Thyroid gland (tissue), 4 donors: ENCODE data around the gene TXNL1. TPM values are rescaled to one million over a fixed set of nuclear protein-coding genes. Genes with fewer than 3 reads are reported as not detected.
"Not testable (repeated sequence)": the region's sequence is repeated elsewhere in the genome, so short reads cannot be mapped to it uniquely, and the experiment has no call there.

ENCODE experiments used
- DNase-seq, 2 donors: peaks; one replicate each; pipeline ENCODE4 v3.0.0-alpha.2; 2019
- H3K27ac ChIP-seq, 3 donors: fragments of 200-600 bp; sonication (generic); 1 replicate in 2 of 3; 2 replicates in 1 of 3; pipeline ENCODE4 v1.5.1; 2016 to 2019; ENCODE audit warnings: mild to moderate bottlenecking in 1 of 3, moderate library complexity in 1 of 3
- H3K27me3 ChIP-seq: fragments of 200-600 bp; sonication (generic); one replicate; pipeline ENCODE4 v1.5.1; 2019
- H3K36me3 ChIP-seq, 2 donors: fragments of 200-600 bp; sonication (generic); one replicate each; pipeline ENCODE4 v1.5.1; 2016 to 2019
- H3K4me1 ChIP-seq, 2 donors: fragments of 200-600 bp; sonication (generic); one replicate each; pipeline ENCODE4 v1.5.1; 2017 to 2019
- H3K4me3 ChIP-seq, 3 donors: fragments of 200-600 bp; sonication (generic); replicated peaks in 1 of 3; 1 replicate in 2 of 3; 2 replicates in 1 of 3; pipeline ENCODE4 v1.5.1; 2016; ENCODE audit warnings: mild to moderate bottlenecking in 1 of 3
- H3K9me3 ChIP-seq: fragments of 200-600 bp; sonication (generic); one replicate; pipeline ENCODE4 v1.5.1; 2017
- POLR2A ChIP-seq, 2 donors: fragments of 450-650 bp; IDR thresholded peaks; one replicate each; pipeline ENCODE4 v1.6.1; 2017; ENCODE audit warnings: antibody characterized with exemption in 2 of 2, mild to moderate bottlenecking in 2 of 2, moderate library complexity in 1 of 2
- WGBS, 2 donors: methylation state at CpG; one replicate each; pipeline ENCODE4 v1.1.5; 2017; 5-methylcytosine and 5-hydroxymethylcytosine counted together
- intact Hi-C: fragments of 100-400 bp; cut with DNase I; formaldehyde crosslinking; loops from one replicate; pipeline ENCODE4 v1.15.1; 2023
- total RNA-seq, 4 donors: library from RNA; depleted of rRNA; stranded (reverse); fragments of >200 nt; gene quantifications; one replicate each; pipeline ENCODE4 v1.2.3, GENCODE V29; 2016
- TF ChIP-seq, protein P1 (sequence below), 6 experiments: fragments of 200-600 bp in 3 of 6; fragments of 450-650 bp in 3 of 6; sonication (generic) in 3 of 6; IDR thresholded peaks; one replicate each; pipeline ENCODE4 v1.5.1; 2016 to 2019; ENCODE audit warnings: antibody characterized with exemption in 6 of 6, mild to moderate bottlenecking in 2 of 6, inconsistent platforms in 1 of 6, moderate library complexity in 1 of 6

TXNL1 gene
- total RNA-seq, 4 donors from 2014 or later: 151 to 242 (median 168) TPM

DNA sequence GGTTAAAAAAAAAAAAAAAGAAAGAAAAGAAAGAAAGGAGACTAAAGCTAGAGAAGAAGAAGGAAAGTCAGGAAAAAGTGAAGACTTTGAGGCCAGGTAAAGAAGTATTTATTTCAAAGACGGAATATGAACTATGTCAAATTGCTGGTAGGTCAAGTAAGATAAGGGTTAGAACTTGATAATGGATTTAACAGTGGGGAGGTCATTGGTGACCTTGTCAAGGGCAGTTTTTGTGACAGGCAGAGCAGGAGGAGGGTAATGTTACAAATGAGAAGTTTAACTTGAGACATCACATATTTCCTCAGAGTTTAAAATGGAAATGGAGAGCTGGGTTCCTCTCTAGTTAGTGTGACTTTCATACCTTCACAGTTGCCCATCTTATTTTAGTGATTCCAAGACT is 22.3 kb upstream of the TXNL1 start:
- TF ChIP-seq, protein P1, sequence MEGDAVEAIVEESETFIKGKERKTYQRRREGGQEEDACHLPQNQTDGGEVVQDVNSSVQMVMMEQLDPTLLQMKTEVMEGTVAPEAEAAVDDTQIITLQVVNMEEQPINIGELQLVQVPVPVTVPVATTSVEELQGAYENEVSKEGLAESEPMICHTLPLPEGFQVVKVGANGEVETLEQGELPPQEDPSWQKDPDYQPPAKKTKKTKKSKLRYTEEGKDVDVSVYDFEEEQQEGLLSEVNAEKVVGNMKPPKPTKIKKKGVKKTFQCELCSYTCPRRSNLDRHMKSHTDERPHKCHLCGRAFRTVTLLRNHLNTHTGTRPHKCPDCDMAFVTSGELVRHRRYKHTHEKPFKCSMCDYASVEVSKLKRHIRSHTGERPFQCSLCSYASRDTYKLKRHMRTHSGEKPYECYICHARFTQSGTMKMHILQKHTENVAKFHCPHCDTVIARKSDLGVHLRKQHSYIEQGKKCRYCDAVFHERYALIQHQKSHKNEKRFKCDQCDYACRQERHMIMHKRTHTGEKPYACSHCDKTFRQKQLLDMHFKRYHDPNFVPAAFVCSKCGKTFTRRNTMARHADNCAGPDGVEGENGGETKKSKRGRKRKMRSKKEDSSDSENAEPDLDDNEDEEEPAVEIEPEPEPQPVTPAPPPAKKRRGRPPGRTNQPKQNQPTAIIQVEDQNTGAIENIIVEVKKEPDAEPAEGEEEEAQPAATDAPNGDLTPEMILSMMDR (IDR thresholded peaks at IDR 0.05): no peak
- TF ChIP-seq POLR2A (IDR thresholded peaks at IDR 0.05): no peak
- Histone ChIP-seq H3K4me1 (no peaks in the 10 kb centered on the region), H3K4me3 (no peak overlapping the region), H3K27me3 (no peaks in the 10 kb centered on the region), H3K36me3 (no peaks in the 10 kb centered on the region), H3K27ac (no peak overlapping the region), H3K9me3 (no peaks in the 10 kb centered on the region)
- WGBS, 2 donors: 95 to 97% methylated on average over 1 of the region's 1 CpG
- DNase-seq: no peak
- intact Hi-C loops: no loop called here

DNA sequence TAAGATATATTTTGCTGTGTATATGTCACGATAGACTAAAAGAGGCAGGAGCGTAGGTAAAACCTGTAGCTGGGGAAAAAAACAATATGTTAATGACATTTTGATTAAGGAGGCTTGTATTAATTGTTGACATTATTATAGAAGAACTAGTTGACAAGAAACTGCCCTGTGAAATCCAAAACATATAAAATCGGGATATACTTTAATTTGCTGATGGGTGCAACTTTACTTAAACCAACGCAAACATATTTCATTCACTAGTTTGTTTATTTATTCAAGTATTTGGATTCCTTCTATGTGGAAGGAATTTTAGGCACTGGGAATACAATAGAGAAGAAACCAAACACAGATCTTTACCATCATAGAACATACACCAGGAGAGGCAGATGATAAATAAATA is 20.7 kb upstream of the TXNL1 start:
- 94 to 96% methylated on average over 4 of the region's 4 CpGs for WGBS, 2 donors
- intact Hi-C loops: no loop called here

DNA sequence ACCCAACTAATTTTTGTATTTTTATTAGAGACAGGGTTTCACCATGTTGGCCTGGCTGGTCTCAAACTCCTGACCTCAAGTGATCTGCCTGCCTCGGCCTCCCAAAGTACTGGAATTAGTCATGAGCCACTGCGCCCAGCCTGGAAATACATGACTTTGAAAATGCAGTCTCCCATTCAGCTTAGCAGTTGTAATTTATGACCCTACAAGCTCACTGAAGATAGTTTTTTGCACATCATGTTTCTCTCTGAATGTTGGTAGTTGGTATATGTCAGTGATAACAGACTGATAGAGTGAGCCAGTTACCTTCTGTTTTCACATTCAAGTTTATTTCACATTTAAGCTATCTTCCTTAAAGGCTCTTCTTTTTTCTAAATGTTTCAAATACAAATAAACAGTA is 19.9 kb upstream of the TXNL1 start:
- Histone ChIP-seq H3K4me1 (no peaks in the 10 kb centered on the region), H3K4me3 (no peak overlapping the region), H3K27ac (no peak overlapping the region), H3K27me3 (no peaks in the 10 kb centered on the region), H3K36me3 (no peaks in the 10 kb centered on the region), H3K9me3 (no peaks in the 10 kb centered on the region)
- no peak for DNase-seq
- WGBS, 2 donors: 93 to 97% methylated on average over 2 of the region's 2 CpGs
- intact Hi-C loops: no loop called here
- TF ChIP-seq POLR2A (IDR thresholded peaks at IDR 0.05): no peak
- TF ChIP-seq, protein P1 (IDR thresholded peaks at IDR 0.05): no peak

More for the DNA sequence above, 20.7 kb upstream of the TXNL1 start:
- no peak overlapping the region for H3K27ac ChIP-seq
- H3K4me3 ChIP-seq: no peak overlapping the region
- TF ChIP-seq, protein P1 (IDR thresholded peaks at IDR 0.05): no peak
- no peak for TF ChIP-seq POLR2A (IDR thresholded peaks at IDR 0.05)
- no peaks in the 10 kb centered on the region for H3K27me3 ChIP-seq
- no peaks in the 10 kb centered on the region for H3K36me3 ChIP-seq
- no peaks in the 10 kb centered on the region for H3K4me1 ChIP-seq
- no peak for DNase-seq
- H3K9me3 ChIP-seq: no peaks in the 10 kb centered on the region

DNA sequence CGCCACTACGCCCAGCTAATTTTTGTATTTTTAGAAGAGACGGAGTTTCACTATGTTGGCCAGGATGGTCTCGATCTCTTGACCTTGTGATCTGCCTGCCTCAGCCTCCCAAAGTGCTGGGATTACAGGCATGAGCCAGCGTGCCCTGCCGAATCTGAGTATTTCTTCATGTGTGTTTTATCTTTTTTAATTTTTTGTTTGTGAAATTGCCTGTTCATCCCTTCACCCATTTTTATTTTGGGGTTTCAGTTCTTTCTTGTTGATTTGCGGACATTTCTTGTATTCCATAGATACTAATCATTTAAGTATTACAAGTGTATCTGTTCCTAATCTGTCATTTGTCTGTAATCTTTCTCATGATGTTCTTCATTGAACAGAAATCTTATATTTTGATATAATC is 15.9 kb upstream of the TXNL1 start:
- H3K27me3 ChIP-seq, H3K36me3 ChIP-seq, H3K4me1 ChIP-seq, H3K27ac ChIP-seq, intact Hi-C loops, H3K9me3 ChIP-seq, H3K4me3 ChIP-seq, DNase-seq: not testable (repeated sequence)
- WGBS, 2 donors: 96 to 97% methylated on average over 7 of the region's 7 CpGs

DNA sequence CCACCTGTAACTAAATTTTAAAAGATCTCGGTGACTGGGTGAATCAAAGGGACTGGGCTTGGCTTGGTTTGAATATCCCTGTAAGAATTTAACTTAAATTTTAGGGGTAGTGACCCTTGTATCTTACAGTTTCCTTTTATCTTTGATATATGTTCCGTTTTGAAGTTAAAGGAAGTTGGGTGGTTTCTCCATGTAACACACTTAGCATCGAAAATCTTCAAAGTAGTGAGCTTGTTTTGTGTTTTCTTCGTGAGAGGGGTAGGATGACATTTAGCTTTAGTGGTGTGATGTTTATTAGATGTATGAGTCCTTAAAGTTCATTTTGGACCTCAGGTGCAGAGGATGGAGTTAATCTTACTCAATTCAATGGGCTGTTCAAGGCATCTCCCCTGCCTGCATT is 14.4 kb upstream of the TXNL1 start:
- Histone ChIP-seq H3K36me3 (no peaks in the 10 kb centered on the region), H3K4me1 (peaks cover 0 to 9% of the 10 kb centered on the region in 2 donors), H3K4me3 (no peak overlapping the region), H3K27me3 (no peaks in the 10 kb centered on the region), H3K9me3 (no peaks in the 10 kb centered on the region), H3K27ac (no peak overlapping the region)
- 68 to 76% methylated on average over 4 of the region's 4 CpGs for WGBS, 2 donors
- no peak for DNase-seq
- TF ChIP-seq POLR2A (IDR thresholded peaks at IDR 0.05): no peak
- TF ChIP-seq, protein P1 (IDR thresholded peaks at IDR 0.05): no peak
- intact Hi-C loops: no loop called here

DNA sequence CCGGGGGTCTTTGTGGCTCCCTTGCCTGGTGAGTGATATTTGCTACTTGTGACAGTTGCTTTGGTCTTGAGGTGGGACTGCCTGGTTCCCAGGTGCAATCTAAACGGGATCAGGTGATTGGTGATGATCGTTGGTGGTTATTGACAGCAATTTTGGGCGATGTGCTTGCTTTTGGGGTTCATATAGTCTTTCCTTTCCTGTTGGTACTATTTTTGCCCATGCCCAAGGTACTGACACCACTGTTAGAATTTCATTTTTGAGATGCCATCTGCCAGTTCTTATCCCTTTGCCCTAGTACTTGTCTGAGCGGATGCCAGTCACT is 13.3 kb upstream of the TXNL1 start:
- H3K27me3 ChIP-seq: no peaks in the 10 kb centered on the region
- H3K9me3 ChIP-seq: no peaks in the 10 kb centered on the region
- peaks cover 0 to 9% of the 10 kb centered on the region in 2 donors for H3K4me1 ChIP-seq
- intact Hi-C loops: no loop called here
- no peak for DNase-seq
- H3K27ac ChIP-seq: peak overlapping the region in 2 of 3 donors; percentile 75 to 83
- WGBS, 2 donors: 5 to 11% methylated on average over 5 of the region's 5 CpGs
- no peak for TF ChIP-seq POLR2A (IDR thresholded peaks at IDR 0.05)
- TF ChIP-seq, protein P1 (IDR thresholded peaks at IDR 0.05): no peak
- H3K36me3 ChIP-seq: no peaks in the 10 kb centered on the region
- H3K4me3 ChIP-seq: peak overlapping the region; percentile 51 to 89 (median 78)
